ENCODE measurements around the gene IL27RA.
A peak's percentile ranks its signal among the peaks of the same experiment; 100 is the strongest.
"Not testable (repeated sequence)": the region's sequence is repeated elsewhere in the genome, so short reads cannot be mapped to it uniquely, and the experiment has no call there.

Gene IL27RA

DNA sequence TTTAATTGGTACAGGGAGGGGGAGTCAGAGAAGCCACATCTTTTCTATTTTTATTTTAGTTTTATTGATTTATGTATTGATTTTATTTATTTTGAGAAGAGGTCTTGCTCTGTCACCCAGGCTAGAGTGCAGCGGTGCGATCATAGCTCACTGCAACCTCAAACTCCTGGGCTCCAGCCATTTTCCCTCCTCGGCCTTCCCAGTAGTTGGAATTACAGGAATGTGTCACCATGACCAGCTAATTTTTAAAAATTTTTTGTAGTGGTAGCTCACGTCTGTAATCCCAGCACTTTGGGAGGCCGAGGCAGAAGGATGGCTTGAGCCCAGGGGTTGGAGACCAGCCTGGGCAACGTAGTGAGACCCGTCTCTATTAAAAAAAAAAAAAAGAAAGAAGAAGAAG, 4.1 kb downstream of the IL27RA start:
- ChIA-PET POLR2A (ENCODE audit: low non-redundant PET) (no interaction called here), CTCF (interaction anchor here (0.7 kb wide), 1 partner anchor 80 kb away, joined by 5 read pairs; no protein-coding TSS in a partner anchor)
- H3K27ac ChIP-seq = no peak overlapping the region
- TF ChIP-seq, protein P1, sequence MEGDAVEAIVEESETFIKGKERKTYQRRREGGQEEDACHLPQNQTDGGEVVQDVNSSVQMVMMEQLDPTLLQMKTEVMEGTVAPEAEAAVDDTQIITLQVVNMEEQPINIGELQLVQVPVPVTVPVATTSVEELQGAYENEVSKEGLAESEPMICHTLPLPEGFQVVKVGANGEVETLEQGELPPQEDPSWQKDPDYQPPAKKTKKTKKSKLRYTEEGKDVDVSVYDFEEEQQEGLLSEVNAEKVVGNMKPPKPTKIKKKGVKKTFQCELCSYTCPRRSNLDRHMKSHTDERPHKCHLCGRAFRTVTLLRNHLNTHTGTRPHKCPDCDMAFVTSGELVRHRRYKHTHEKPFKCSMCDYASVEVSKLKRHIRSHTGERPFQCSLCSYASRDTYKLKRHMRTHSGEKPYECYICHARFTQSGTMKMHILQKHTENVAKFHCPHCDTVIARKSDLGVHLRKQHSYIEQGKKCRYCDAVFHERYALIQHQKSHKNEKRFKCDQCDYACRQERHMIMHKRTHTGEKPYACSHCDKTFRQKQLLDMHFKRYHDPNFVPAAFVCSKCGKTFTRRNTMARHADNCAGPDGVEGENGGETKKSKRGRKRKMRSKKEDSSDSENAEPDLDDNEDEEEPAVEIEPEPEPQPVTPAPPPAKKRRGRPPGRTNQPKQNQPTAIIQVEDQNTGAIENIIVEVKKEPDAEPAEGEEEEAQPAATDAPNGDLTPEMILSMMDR (conservative IDR thresholded peaks at IDR 0.05; ENCODE audit: low read depth) = no peak
- no peak for DNase-seq (ENCODE audit: low spot score)

DNA sequence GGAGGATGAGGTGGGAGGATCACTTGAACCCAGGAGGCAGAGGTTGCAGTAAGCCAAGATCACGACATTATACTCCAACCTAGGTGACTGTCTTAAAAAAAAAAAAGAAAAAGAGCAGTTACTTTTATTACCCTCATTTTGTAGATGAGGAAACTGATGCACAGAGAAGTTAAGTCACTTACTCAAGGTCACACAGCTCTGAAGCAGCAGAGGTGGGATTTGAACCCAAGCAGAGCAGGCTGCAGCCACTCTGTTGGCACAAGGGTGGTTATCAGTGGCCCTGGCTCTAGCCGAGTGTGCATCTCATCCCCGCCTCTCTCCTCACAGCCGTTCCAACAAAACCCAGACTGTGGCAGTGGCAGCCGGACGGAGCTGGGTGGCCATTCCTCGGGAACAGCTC, 7.6 kb downstream of the IL27RA start:
- ChIA-PET CTCF (interaction anchor here (1.0 kb wide), 1 partner anchor 8 kb away, joined by 8 read pairs; the partner anchor contains the start of gene IL27RA), POLR2A (ENCODE audit: low non-redundant PET) (no interaction called here)
- TF ChIP-seq, protein P1 (conservative IDR thresholded peaks at IDR 0.05; ENCODE audit: low read depth) = no peak
- no peak for DNase-seq (ENCODE audit: low spot score)
- H3K27ac ChIP-seq = no peak overlapping the region

DNA sequence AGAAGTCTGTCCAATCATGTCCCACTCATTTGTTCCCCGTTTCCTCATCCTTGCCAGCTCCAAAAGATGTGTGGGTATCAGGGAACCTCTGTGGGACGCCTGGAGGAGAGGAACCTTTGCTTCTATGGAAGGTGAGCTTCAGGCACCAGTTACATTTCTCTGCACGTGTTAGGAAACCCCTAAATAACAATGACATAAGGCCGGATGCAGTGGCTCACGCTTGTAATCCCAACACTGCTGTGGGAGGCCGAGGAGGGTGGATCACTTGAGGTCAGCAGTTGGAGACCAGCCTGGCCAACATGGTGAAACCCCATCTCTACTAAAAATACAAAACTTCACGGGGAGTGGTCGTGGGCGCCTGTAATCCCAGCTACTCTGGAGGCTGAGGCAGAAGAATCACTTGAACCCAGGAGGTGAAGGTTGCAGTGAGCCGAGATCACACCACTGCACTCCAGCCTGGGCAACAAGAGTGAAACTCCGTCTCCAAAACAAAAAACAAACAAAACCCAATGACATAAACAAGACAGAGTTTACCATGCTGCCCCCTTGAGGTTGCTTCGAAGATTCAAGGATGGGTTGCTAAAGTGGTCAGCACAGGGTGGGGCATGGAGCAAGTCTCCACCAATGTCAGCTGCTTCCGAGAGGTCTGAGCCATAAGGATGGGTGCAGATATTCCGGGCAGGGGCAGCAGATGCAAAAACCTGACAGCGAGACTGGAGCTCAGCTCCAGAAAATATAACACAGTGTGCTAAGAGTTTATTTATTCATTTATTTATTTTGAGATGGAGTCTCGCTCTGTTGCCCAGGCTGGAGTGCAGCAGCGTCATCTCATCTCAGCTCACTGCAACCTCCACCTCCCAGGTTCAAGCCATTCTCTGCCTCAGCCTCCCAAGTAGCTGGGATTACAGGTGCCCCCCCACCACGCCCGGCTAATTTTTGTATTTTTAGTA, 11.4 kb downstream of the IL27RA start:
- TF ChIP-seq, protein P1 (conservative IDR thresholded peaks at IDR 0.05; ENCODE audit: low read depth) = peak; percentile 53
- peak overlapping the region; percentile 26 for H3K27ac ChIP-seq
- CTCF ChIA-PET = interaction anchor here (0.6 to 1.1 kb wide), 3 partner anchors 14 to 71 kb away, joined by 3 to 6 read pairs (median 4); no protein-coding TSS in a partner anchor
- POLR2A ChIA-PET (ENCODE audit: low non-redundant PET) = not testable (repeated sequence)
- DNase-seq (ENCODE audit: low spot score) = peak; percentile 53

DNA sequence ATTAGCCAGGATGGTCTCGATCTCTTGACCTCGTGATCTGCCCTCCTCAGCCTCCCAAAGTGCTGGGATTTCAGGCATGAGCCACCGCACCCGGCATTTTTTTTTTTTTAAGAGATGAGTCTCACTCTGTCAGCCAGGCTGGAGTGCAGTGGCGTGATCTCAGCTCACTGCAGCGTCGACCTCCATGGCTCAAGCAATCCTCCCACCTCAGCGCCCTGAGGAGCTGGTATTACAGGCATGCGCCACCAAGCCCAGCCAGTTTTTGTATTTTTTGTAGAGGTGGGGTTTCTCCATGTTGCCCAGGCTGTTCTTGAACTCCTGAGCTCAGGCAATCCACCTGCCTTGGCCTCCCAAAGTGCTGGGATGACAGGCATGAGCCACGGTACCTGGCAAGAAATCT, 16.3 kb downstream of the IL27RA start:
- H3K27ac ChIP-seq; POLR2A ChIA-PET (ENCODE audit: low non-redundant PET); DNase-seq (ENCODE audit: low spot score): not testable (repeated sequence)
- CTCF ChIA-PET = interaction anchor here (0.6 to 1.0 kb wide), 5 partner anchors 9 to 160 kb away, joined by 3 to 4 read pairs (median 3); partner anchors contain the start of gene MISP3

DNA sequence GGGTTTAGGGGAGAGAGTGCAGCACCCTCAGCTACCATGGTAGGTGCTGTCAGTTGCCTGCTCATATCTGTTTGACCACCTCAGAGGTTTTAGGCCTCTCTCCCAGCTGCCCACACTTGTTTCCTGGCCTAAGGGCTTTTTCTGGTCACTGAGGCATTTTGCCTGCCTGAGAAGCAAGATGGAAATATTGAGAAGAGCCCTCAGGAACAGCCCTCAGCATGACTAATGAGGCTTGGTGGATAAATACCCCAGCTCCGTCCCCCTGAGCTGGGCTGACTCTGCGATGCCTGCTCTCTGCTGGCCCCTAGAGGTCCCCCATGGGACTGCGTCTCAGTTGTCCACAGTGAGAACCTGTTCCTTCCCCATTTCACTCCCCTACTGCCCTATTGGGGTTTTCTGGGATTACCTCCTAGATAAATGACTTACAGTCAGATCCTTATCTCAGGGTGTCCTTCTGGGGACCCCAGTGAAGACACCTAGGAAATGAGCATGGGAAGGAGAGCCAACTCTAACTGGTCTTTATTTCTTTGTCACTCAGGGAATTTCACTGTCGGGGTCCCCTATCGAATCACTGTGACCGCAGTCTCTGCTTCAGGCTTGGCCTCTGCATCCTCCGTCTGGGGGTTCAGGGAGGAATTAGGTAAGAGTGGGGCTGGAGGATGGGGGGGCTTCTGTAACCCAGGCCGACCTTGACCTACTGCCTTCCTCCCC, 17.0 kb downstream of the IL27RA start:
- ChIA-PET CTCF (interaction anchor here (0.5 to 1.0 kb wide), 8 partner anchors 10 to 169 kb away, joined by 3 to 4 read pairs (median 3); partner anchors contain the start of genes IL27RA and MISP3), POLR2A (ENCODE audit: low non-redundant PET) (no interaction called here)
- DNase-seq (ENCODE audit: low spot score) = peak; percentile 45
- H3K27ac ChIP-seq = no peak overlapping the region
- TF ChIP-seq, protein P1 (conservative IDR thresholded peaks at IDR 0.05; ENCODE audit: low read depth) = peak; percentile 89

DNA sequence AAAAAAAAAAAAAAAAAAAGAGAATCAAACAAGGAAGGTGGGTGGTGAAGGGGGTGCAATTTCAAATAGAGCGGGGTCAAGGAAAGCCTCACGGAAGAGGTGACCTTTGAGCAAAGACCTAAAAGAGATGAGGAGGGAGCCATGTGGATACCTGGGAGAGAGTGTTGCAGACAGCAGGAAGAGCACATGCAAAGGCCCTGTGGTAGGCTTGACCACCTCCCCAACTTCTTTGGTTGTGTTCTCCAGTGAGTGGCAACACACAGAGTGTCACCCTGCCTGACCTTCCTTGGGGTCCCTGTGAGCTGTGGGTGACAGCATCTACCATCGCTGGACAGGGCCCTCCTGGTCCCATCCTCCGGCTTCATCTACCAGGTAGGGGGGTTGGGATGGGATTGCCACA, 18.9 kb downstream of the IL27RA start:
- POLR2A ChIA-PET (ENCODE audit: low non-redundant PET) = no interaction called here
- no peak overlapping the region for H3K27ac ChIP-seq
- no peak for DNase-seq (ENCODE audit: low spot score)
- CTCF ChIA-PET = interaction anchor here (1.2 to 1.7 kb wide), 2 partner anchors 9 to 22 kb away, joined by 6 to 11 read pairs; partner anchors contain the start of gene MISP3
- TF ChIP-seq, protein P1 (conservative IDR thresholded peaks at IDR 0.05; ENCODE audit: low read depth) = no peak

DNA sequence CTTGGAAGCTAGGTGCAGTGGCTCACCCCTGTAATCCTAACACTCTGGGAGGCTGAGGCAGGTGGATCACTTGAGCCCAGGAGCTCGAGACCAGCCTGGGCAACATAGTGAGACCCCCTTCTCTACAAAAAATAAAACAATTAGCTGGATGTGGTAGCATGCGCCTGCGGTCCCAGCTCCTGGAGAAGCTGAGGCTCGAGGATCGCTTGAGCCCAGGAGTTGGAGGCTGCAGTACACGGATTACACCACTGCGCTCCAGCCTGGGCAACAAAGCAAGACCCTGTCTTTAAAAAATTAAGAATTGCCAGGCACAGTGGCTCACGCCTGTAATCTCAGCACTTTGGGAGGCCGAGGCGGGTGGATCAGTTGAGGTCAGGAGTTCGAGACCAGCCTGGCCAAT, 19.4 kb downstream of the IL27RA start:
- DNase-seq (ENCODE audit: low spot score); H3K27ac ChIP-seq; POLR2A ChIA-PET (ENCODE audit: low non-redundant PET): not testable (repeated sequence)
- CTCF ChIA-PET = interaction anchor here (1.2 to 1.7 kb wide), 2 partner anchors 8 to 22 kb away, joined by 6 to 11 read pairs; partner anchors contain the start of gene MISP3

Measured in RWPE1 (cell line).